AG04449 (cell line): ENCODE data around the gene ARHGAP22.

Source experiments
- CTCF ChIA-PET: fragments of 350-600 bp; formaldehyde crosslinking; extraction: SDS; loops from one replicate; lab custom pipeline; 2021; ENCODE audit warnings: antibody characterized with exemption; lab: Yijun Ruan, JAX
- POLR2A ChIA-PET: fragments of 400-600, 350-600 bp; formaldehyde crosslinking; extraction: SDS; loops from one replicate; lab custom pipeline; 2020; ENCODE audit warnings: antibody characterized with exemption, inconsistent platforms; lab: Yijun Ruan, JAX
- DNase-seq: peaks from one replicate; pipeline ENCODE4 v3.0.0-alpha.2; 2010; ENCODE audit warnings: low read depth, low spot score
- H3K4me3 ChIP-seq: 2 replicates; pipeline ENCODE4 v1.5.1; 2011; ENCODE audit warnings: low read depth, mild to moderate bottlenecking, control low read depth, low read length
- CTCF ChIP-seq: IDR thresholded peaks from one replicate; pipeline ENCODE4 v1.5.1; 2011; ENCODE audit warnings: mild to moderate bottlenecking, moderate library complexity, low read length, control low read depth, inconsistent platforms; ENCODE audit not compliant: insufficient read depth; ENCODE audit errors: missing control alignments

The ARHGAP22 gene

DNA sequence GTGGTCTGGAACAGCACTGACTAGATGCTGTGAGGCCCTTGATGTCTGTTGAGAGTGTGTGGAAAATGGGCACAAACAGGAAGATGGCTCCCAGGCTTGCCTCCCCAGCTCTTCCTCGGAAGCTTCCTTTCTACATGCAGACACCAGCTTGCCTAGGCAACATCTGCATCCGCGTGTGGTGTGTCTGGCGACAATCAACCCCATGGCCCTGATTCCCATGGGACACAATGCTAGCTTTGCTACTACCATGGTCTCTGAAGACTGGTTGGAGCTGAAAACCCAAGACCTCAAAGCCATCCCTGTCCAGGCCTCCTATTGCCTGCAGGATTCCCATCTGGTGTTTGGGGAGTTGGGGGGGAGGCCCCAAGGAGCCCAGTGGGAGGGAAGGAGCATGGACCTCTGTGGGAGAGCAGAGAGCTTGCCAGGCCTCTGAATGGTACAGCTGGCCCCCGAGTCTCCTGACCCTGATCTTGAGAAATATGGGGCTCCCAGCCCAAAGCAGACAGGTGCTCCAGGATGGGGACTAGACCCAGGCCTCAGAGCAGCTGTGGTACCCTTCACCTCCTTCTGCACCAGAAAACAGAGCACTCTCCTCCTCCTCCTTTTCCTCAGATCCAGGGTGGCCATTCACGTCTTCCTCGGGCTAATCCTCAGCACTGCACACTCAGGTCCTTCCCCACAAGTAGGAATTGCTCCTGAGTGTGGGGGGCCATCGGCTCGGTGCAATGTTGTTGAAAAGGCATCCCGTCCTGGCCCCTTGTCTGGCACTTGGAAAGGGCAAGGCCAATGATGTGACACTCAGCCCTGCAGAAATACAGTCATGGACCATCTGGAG, 57.6 kb downstream of the ARHGAP22 start:
- CTCF ChIA-PET, result interaction anchor here (1.0 to 31.0 kb wide), 7 partner anchors 3 to 184 kb away, joined by 4 to 1051 read pairs (median 38); no protein-coding TSS in a partner anchor
- no peak for TF ChIP-seq CTCF

DNA sequence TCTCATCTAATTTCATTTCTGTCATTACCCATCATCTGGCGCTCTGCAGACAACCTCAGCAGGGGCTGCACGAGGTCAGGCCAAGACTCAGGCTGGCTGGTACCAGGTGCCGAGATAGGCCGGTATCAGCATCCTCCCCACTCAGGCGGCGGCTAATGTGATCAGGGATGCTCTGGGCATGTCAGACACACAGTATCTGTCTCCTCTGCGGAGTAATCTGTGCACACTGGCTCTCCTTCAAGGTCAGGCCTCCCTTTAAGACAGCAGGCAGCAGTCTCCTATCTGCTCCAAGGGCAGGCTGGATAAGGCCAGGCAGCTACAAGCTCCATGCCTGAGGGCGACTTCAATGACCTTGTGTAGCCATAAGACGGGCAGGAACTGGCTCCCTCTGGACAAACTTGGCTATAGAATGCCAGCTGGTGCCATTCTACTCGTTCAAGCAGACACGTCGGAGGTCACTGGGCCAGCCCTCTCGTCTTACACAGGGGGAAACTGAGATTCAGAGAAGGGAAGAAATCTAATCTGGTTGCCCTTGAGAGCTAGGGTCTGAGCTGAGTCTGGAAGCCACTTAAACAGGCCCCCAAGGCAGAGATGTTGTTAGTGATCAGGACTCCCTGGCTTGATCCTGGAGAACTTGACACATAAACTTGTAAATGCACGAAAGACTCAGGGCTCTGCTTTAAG, 59.3 kb downstream of the ARHGAP22 start:
- H3K4me3 ChIP-seq, result no peak overlapping the region
- CTCF ChIA-PET, result interaction anchor here (7.1 to 31.0 kb wide), 4 partner anchors 5 to 182 kb away, joined by 38 to 1051 read pairs (median 153); no protein-coding TSS in a partner anchor
- no peak for TF ChIP-seq CTCF
- no peak for DNase-seq
- POLR2A ChIA-PET, result no interaction called here

More for the DNA sequence above, 57.6 kb downstream of the ARHGAP22 start:
- DNase-seq, result no peak
- H3K4me3 ChIP-seq, result no peak overlapping the region
- POLR2A ChIA-PET, result no interaction called here

- no peak for TF ChIP-seq CTCF
- DNase-seq, result no peak
- CTCF ChIA-PET, result interaction anchor here (3.3 to 31.0 kb wide), 3 partner anchors 7 to 180 kb away, joined by 8 to 1051 read pairs (median 153); no protein-coding TSS in a partner anchor
- POLR2A ChIA-PET, result no interaction called here
- no peak overlapping the region for H3K4me3 ChIP-seq
Measured at GRCh38 chr10:48543182-48543844, 61.6 kb downstream of the ARHGAP22 start.

- CTCF ChIA-PET, result interaction anchor here (1.0 to 31.0 kb wide), 4 partner anchors 8 to 179 kb away, joined by 3 to 1051 read pairs (median 80); no protein-coding TSS in a partner anchor
Measured at GRCh38 chr10:48542471-48543181, 62.2 kb downstream of the ARHGAP22 start.

More at GRCh38 chr10:48542471-48543181, 62.2 kb downstream of the ARHGAP22 start:
- no peak overlapping the region for H3K4me3 ChIP-seq
- POLR2A ChIA-PET, result no interaction called here
- TF ChIP-seq CTCF, result no peak
- no peak for DNase-seq
